ENCODE measurements around the gene OPCML.

DNA sequence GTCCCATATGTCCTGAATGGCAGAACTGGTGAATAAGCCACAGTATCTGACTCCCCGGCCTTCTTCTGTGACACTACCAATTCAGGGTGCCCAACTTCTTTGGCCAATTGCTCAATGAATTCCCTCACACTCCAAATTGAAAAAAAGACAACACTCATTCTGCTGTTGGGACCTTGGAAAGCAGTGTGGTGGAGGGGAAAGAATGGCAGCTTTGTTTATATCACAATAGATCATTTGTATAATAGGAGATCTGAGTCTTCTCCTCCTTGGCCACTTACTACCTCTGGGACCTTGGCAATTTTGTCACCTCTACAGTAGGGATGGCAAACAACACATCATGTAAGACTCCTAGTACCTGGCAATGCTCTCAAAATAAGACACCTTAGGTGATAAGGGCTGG is 64.6 kb downstream of the OPCML start:
- TF ChIP-seq, protein P1, sequence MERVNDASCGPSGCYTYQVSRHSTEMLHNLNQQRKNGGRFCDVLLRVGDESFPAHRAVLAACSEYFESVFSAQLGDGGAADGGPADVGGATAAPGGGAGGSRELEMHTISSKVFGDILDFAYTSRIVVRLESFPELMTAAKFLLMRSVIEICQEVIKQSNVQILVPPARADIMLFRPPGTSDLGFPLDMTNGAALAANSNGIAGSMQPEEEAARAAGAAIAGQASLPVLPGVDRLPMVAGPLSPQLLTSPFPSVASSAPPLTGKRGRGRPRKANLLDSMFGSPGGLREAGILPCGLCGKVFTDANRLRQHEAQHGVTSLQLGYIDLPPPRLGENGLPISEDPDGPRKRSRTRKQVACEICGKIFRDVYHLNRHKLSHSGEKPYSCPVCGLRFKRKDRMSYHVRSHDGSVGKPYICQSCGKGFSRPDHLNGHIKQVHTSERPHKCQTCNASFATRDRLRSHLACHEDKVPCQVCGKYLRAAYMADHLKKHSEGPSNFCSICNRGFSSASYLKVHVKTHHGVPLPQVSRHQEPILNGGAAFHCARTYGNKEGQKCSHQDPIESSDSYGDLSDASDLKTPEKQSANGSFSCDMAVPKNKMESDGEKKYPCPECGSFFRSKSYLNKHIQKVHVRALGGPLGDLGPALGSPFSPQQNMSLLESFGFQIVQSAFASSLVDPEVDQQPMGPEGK (CRISPR knock-in tag; IDR thresholded peaks at IDR 0.05; ENCODE audit: borderline replicate concordance), result no peak
- no peak for TF ChIP-seq SNAI2 (CRISPR knock-in tag; IDR thresholded peaks at IDR 0.05)
- TF ChIP-seq TOX (CRISPR knock-in tag; IDR thresholded peaks at IDR 0.05; ENCODE audit: borderline replicate concordance), result no peak

All from SK-N-SH treated with all-trans-retinoic acid at 6 μM for 48 hours (cell line).